HPDE6-E6E7 (cell line): Measurements from ENCODE around the gene MAP7D3.
"Not testable (repeated sequence)": the region's sequence is repeated elsewhere in the genome, so short reads cannot be mapped to it uniquely, and the experiment has no call there.

Source experiments
- DNase-seq: peaks from one replicate; pipeline ENCODE4 v3.0.0; 2011; ENCODE audit warnings: missing footprints; ENCODE audit errors: extremely low spot score

MAP7D3 gene

DNA sequence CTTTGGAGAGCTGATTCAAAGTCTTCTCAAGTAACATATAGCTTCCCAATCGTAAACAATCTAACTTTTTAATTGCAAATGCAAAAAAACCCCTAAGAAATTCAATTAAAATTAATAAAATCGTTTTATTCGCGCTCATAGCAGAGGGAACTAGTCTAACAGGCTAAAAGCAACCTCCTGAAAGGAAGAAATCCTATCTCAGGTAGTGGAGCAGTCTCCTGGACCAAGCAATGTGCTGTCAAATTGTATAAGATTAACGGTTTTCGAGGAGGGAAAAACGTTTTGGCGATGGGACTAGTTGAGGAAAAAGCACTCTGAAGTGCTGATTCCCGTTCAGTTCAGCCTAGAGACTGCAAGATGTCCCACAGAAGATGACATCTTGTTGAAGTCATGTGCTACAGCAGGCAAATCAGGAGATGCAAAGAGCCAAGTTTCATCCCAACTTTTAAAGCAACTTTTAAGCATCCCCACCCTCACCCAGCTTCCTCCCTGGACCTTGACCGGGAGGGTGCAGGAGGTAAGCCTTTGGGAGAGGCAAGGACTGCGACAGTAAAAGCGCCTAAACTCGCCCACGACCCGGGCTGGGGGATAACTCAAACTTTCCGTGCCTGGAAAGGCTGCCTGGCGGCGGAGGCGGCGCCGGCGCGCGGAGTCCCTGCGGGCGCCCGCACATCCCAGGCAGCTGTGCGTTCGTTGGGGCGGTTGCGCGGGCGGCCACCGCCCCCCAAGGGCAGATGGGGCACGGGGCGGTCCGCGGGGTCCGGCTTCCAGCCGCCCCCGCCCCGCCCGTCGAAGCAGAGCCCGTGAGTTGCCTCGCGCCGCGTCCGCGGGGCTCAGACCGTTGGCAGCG lies 784 bp downstream of the MAP7D3 start:
- no peak for DNase-seq

DNA sequence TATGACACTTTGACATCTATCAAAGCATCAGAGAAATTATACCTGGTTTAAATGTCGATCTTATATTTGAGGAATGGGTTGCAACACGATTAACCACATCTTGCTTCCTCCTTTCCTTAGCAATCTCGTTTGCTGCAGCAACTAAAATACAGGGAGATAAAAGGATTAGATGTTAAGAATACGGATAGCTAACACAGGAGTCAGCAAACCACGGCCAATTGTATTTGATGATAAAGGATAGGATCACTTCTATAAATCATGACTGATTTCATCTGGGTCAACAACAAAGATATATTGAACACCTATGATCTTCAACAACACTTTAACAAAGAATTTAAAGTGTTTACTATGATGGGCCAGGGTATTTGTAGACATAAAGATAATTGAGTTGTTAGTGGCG lies 5.0 kb downstream of the MAP7D3 start:
- DNase-seq: no peak

GRCh38 chrX:136237849-136238248 lies 13.4 kb downstream of the MAP7D3 start:
- DNase-seq: not testable (repeated sequence)

DNA sequence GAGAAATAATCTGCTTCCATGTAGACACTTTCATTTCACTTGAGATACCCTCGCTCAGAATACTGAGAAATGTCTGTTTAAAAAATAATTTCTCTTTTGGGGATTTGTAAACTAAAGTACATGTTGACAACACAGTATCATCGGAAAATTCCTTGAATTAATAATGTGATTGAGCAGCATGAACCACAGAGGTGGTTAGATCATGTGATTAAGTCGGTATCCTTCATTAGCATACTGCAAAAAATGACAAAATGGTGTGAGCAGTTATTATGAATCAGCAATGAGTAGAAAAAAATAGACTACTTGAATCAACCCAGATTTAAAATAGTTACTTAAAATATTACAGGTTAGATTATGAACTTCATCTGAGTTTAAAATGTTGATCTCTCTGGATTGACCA lies 14.1 kb downstream of the MAP7D3 start:
- no peak for DNase-seq

- DNase-seq: no peak
Measured at GRCh38 chrX:136228839-136229207, 22.4 kb downstream of the MAP7D3 start.

GRCh38 chrX:136227948-136228838 lies 23.0 kb downstream of the MAP7D3 start:
- DNase-seq: no peak

DNA sequence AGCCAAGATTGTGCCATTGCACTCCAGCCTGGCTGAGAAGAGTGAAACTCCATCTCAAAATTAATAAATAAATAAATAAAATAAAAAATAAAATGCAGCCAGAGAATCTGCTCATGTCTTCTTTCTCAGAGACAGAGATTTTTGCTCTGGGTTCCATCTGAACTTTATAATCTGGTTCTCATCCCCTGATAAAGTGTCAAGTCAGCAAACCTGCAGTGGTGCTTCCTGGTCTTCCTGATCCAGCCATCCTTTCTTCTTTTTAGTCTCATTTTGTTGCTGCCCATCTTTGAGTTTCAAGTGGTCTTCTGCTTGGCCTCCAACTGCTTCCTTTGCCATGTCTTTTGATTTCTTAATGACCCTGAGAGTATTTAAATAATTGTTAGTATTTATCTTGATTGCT lies 24.1 kb downstream of the MAP7D3 start:
- no peak for DNase-seq

GRCh38 chrX:136221851-136222513 lies 29.2 kb downstream of the MAP7D3 start:
- no peak for DNase-seq

- DNase-seq: no peak
Measured at GRCh38 chrX:136220951-136221350, 30.2 kb downstream of the MAP7D3 start.

- DNase-seq: no peak
Measured at GRCh38 chrX:136220540-136220939, 30.7 kb downstream of the MAP7D3 start.

- no peak for DNase-seq
Measured at GRCh38 chrX:136219893-136220292, 31.3 kb downstream of the MAP7D3 start.

- DNase-seq: no peak
Measured at GRCh38 chrX:136215559-136215958, 35.6 kb downstream of the MAP7D3 start.

DNA sequence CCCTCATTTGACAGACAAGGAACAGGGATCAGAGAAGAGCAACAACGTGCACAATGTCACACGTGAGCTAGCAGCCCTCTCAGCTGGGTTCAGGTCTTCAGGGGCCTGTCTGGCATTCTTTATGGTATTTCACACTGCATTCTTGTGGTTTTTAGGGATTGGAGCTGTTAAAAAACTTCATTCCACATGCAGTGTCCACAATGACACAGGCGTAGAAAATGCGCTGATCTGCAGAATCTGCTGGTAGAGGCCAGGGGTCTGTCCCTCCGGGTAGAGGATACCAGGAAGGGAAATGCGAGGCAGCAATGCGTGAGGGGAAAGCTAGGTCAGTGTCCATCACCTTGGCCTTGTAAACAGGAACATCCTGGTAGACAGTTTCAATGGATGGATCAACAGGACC lies 36.6 kb downstream of the MAP7D3 start:
- DNase-seq: no peak

DNA sequence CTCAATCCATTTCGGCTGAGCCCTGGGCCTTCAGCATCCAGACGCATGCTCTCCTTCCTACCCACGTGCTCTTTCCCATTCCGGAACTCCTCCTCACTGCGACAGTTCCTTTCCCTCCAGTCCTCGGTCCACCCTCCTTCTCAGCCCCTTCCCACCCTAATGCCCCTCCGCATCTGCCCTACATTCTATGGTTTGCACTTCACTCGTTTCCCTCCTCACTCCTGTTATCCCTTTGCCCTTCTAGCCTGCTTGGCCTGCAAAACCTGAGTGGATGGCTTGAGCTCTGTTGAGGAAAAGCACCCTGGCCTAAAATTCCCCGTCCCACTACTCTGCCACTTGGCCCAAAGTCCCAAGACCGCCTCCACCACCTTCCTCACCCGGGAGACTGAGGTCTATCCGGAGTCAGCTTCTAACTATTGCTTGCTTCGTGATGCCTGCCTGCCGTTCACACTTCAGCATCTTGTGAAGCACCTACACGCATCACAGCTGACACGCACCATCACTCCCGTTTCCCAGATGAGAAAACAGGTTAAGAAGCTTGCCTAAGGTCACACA lies 38.6 kb downstream of the MAP7D3 start:
- no peak for DNase-seq

GRCh38 chrX:136211766-136212556 lies 39.2 kb downstream of the MAP7D3 start:
- DNase-seq: no peak

DNA sequence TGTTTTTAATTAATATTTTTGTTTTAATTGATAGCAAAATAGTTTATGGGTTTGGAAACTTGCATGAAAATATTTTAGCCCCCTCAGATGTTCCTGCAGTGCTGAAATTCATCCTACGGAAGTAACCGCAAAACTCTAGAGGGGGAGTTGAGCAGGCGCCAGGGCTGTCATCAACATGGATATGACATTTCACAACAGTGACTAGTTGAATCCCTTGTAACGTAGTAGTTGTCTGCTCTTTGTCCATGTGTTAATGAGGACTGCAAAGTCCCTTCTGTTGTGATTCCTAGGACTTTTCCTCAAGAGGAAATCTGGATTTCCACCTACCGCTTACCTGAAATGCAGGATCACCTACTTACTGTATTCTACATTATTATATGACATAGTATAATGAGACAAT lies 40.4 kb downstream of the MAP7D3 start:
- no peak for DNase-seq

DNA sequence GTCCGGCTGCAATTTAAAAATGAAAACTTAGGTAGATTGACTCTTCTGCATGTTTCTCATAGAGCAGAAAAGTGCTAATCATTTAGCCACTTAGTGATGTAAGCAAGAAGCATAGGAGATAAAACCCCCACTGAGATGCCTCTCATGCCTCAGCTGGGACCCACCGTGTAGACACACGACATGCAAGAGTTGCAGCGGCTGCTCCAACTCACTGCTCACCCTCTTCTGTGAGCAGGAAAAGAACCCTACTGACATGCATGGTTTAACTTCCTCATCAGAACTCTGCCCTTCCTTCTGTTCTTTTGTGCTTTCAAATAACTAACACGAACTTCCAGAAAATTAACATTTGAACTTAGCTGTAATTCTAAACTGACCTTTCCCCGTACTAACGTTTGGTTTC lies 41.0 kb downstream of the MAP7D3 start:
- DNase-seq: no peak

DNA sequence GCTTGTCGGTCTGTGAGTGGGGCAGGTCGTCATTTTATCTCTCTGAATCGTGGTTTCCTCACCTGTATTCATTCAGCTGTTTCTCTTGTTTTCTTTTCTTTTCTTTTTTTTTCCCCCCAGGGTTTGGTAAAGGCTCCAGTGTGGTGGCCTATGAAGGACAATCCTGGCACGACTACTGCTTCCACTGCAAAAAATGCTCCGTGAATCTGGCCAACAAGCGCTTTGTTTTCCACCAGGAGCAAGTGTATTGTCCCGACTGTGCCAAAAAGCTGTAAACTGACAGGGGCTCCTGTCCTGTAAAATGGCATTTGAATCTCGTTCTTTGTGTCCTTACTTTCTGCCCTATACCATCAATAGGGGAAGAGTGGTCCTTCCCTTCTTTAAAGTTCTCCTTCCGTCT lies 41.4 kb downstream of the MAP7D3 start:
- no peak for DNase-seq

- DNase-seq: no peak
Measured at GRCh38 chrX:136209016-136209738, 42.0 kb downstream of the MAP7D3 start.

DNA sequence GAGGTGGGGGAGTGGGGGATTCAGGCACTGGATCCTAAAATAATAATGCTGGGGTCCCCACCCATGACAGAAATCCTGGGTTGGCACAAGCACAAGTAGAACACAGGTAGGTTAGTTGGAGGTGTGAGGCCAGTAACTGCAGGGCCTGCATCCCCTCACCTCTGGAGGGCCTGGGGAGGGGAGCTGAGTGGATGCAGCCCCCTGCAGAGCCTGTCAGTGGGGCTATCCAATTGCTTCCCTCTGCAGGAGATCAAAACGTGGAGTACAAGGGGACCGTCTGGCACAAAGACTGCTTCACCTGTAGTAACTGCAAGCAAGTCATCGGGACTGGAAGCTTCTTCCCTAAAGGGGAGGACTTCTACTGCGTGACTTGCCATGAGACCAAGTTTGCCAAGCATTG lies 43.7 kb downstream of the MAP7D3 start:
- DNase-seq: no peak

GRCh38 chrX:136206916-136207315 lies 44.3 kb downstream of the MAP7D3 start:
- DNase-seq: no peak
